MM.1S (cell line): ENCODE data around the gene SRGAP3.

Experiments
- EZH2 ChIP-seq: fragments of 300-600 bp; sonication (generic); optimal IDR thresholded peaks from 2 replicates; pipeline ENCODE3; 2017; ENCODE audit warnings: low read depth, mild to moderate bottlenecking, antibody characterized with exemption, low read length, mixed read lengths
- EZH2phosphoT487 ChIP-seq: fragments of 300-600 bp; sonication (generic); IDR thresholded peaks from 2 replicates; pipeline ENCODE4 v1.6.1; 2018; ENCODE audit warnings: antibody characterized with exemption, low read length
- TF ChIP-seq, protein P1 (sequence below): fragments of 300-600 bp; sonication (generic); IDR thresholded peaks from 2 replicates; pipeline ENCODE4 v1.5.1; 2016; ENCODE audit warnings: antibody characterized with exemption, low read length, mixed read lengths

DNA sequence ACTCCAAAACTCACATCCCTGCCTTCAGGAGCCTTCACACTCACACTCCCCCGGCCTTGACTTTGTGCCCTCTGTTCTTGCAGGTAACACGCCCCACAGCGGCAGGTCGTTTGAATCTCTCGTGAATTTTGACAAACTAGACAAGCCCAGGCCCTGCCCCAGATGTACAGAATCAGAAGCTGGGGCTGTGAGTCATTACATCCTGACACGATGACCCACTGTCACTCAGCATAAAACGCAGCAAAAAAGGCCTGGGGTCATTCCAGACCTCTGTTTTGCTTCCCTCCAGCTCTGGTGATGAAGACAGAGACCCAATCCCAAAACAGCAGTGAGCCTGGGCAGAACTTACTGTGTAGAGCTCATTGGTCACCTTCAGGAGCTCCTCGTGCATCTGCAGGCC lies 169.8 kb downstream of the SRGAP3 start:
- TF ChIP-seq, protein P1, sequence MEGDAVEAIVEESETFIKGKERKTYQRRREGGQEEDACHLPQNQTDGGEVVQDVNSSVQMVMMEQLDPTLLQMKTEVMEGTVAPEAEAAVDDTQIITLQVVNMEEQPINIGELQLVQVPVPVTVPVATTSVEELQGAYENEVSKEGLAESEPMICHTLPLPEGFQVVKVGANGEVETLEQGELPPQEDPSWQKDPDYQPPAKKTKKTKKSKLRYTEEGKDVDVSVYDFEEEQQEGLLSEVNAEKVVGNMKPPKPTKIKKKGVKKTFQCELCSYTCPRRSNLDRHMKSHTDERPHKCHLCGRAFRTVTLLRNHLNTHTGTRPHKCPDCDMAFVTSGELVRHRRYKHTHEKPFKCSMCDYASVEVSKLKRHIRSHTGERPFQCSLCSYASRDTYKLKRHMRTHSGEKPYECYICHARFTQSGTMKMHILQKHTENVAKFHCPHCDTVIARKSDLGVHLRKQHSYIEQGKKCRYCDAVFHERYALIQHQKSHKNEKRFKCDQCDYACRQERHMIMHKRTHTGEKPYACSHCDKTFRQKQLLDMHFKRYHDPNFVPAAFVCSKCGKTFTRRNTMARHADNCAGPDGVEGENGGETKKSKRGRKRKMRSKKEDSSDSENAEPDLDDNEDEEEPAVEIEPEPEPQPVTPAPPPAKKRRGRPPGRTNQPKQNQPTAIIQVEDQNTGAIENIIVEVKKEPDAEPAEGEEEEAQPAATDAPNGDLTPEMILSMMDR, result no peak
- TF ChIP-seq EZH2phosphoT487 (no peak), EZH2 (no peak)
